Ovary (tissue), 3 donors: ENCODE data around the gene MFSD2A.

ENCODE experiments used
- CTCF ChIP-seq, 3 donors: fragments of 450-650 bp in 2 of 3; fragments of 200-600 bp in 1 of 3; IDR thresholded peaks; one replicate each; pipeline versions ENCODE4 v1.5.1 to v1.8.0; 2016 to 2022; ENCODE audit warnings: antibody characterized with exemption in 3 of 3, mild to moderate bottlenecking in 1 of 3
- POLR2A ChIP-seq: fragments of 450-650 bp; IDR thresholded peaks from one replicate; pipeline ENCODE4 v1.6.1; 2017; ENCODE audit warnings: antibody characterized with exemption, mild to moderate bottlenecking, moderate library complexity
- donor health status: DM: no; HTN: no; CAD: no.

- TF ChIP-seq CTCF (IDR thresholded peaks at IDR 0.05): no peak
- no peak for TF ChIP-seq POLR2A
These were observed 9.6 kb downstream of the MFSD2A start for GRCh38 chr1:39964552-39964951.
